GM20431 (cell line): ENCODE results near the gene CXCR5.

Experiments used
- in situ Hi-C: fragments of 300-500 bp; cut with MseI, MboI; formaldehyde crosslinking; loops from one replicate; pipeline ENCODE4 v1.15.0; 2020; ENCODE audit warnings: low sequenced_read_pairs; ENCODE audit not compliant: unreplicated experiment

Gene CXCR5

GRCh38 chr11:118922745-118923627 is 39.3 kb downstream of the CXCR5 start:
- in situ Hi-C loops, result no loop called here

- in situ Hi-C loops, result no loop called here
Observed at GRCh38 chr11:118923721-118924587, 40.3 kb downstream of the CXCR5 start.

- in situ Hi-C loops, result no loop called here
Observed at GRCh38 chr11:118924591-118925585, 41.2 kb downstream of the CXCR5 start.

- in situ Hi-C loops, result no loop called here
Observed at GRCh38 chr11:118927554-118928100, 43.9 kb downstream of the CXCR5 start.

- in situ Hi-C loops, result no loop called here
Observed at GRCh38 chr11:118928101-118928869, 44.6 kb downstream of the CXCR5 start.

- in situ Hi-C loops, result no loop called here
Observed at GRCh38 chr11:118928870-118929500, 45.3 kb downstream of the CXCR5 start.

GRCh38 chr11:118929501-118930093 is 45.9 kb downstream of the CXCR5 start:
- in situ Hi-C loops, result no loop called here

GRCh38 chr11:118930094-118930712 is 46.5 kb downstream of the CXCR5 start:
- in situ Hi-C loops, result no loop called here

- in situ Hi-C loops, result no loop called here
Observed at GRCh38 chr11:118931571-118931970, 47.9 kb downstream of the CXCR5 start.

GRCh38 chr11:118933486-118933885 is 49.8 kb downstream of the CXCR5 start:
- in situ Hi-C loops, result no loop called here

- in situ Hi-C loops, result no loop called here
Observed at GRCh38 chr11:118935376-118935775, 51.7 kb downstream of the CXCR5 start.

GRCh38 chr11:118938491-118939403 is 55.1 kb downstream of the CXCR5 start:
- in situ Hi-C loops, result no loop called here

- in situ Hi-C loops, result no loop called here
Observed at GRCh38 chr11:118939404-118939915, 55.8 kb downstream of the CXCR5 start.

- in situ Hi-C loops, result no loop called here
Observed at GRCh38 chr11:118939953-118940598, 56.4 kb downstream of the CXCR5 start.

- in situ Hi-C loops, result no loop called here
Observed at GRCh38 chr11:118947091-118947490, 63.4 kb downstream of the CXCR5 start.
